HG02759 (cell line): ENCODE measurements around the gene ZNF280C.
"Not testable (repeated sequence)": the region's sequence is repeated elsewhere in the genome, so short reads cannot be mapped to it uniquely, and the experiment has no call there.

ENCODE experiments used
- ATAC-seq: cut with Tn5 transposase; IDR thresholded peaks from one replicate; pipeline ENCODE4 v1.9.1; 2021; ENCODE audit warnings: mild to moderate bottlenecking, moderate library complexity; ENCODE audit not compliant: unreplicated experiment

ZNF280C gene, protein sequence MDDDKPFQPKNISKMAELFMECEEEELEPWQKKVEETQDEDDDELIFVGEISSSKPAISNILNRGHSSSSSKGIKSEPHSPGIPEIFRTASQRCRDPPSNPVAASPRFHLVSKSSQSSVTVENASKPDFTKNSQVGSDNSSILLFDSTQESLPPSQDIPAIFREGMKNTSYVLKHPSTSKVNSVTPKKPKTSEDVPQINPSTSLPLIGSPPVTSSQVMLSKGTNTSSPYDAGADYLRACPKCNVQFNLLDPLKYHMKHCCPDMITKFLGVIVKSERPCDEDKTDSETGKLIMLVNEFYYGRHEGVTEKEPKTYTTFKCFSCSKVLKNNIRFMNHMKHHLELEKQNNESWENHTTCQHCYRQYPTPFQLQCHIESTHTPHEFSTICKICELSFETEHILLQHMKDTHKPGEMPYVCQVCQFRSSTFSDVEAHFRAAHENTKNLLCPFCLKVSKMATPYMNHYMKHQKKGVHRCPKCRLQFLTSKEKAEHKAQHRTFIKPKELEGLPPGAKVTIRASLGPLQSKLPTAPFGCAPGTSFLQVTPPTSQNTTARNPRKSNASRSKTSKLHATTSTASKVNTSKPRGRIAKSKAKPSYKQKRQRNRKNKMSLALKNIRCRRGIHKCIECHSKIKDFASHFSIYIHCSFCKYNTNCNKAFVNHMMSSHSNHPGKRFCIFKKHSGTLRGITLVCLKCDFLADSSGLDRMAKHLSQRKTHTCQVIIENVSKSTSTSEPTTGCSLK

DNA sequence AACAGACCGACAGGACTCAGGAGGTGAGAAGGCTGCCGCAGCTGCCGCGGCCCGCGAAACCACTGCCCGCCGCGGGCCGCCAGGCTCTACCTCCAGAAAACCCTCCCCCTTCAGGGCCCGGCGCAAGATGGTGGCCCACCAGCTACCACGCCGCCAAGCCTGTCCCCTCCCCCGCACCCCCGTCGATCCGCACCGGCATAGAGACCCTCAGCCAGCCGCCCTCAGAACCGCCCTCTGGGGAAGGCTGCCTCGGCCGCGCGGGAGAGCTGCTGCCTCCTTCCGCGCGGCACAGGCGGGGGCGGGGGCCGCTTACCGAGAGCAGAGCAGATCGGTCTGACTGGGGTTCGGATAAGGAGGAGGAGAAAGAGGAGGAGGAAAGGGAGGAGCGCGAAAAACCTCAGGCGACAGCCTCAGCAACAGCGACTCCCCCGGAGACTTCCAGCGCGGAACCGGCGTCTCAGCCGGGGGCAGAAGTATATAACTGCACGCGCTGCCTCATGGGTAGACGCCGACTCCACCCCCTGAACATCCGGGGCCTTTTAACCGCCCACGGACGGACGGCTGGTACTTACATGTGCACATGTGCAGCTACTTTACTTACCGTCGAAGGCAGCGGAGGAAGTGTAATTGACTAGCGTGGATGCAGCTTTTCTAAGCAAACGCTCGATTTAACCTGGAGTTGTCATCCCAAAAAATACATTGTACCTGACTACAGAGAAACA is at the start of gene ZNF280C:
TSS of gene ZNF280C (minus strand) at position 451 of the 722 bp plus-strand sequence. CDS start 8,450 bp downstream, outside the sequence.
- peak; percentile 96 for ATAC-seq

DNA sequence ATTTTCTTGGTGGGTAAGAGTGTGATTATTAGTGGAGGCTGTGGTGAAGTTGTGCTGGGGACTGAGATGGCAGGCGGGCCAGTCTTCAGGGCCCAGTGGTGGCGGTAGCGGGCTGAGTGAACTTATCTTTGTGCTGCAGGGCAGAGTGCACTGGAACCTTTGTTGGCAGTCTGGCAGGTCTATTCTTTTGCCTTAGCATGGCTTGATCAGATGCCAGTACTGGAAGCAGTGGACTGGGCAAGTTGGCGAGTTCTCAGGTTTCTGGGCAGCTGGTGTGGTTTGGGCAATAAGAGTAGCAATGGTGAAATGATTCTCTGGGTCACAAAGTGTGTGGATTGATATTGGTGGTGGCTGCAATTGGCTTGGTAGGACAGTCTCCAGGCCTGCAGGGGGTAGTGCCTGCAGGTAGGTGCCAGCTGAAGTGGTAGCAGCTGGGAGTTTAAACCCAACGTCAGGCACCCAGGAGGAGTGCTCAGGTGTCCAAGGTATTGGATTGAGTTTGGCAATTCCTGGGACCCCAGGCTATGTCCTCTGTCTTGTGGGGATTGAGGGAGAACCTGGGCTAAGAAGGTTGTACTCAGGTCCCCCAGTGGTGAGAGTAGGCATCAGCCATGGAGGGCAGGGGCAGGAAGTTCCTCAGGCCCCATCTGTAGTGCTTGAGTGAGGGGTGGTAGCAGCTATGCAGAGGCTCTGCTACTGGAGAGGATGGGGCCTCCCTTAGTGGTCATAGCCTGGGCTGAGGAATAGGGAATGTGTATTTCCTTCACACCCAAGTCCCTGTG is 36.1 kb upstream of the ZNF280C start:
- ATAC-seq: no peak

DNA sequence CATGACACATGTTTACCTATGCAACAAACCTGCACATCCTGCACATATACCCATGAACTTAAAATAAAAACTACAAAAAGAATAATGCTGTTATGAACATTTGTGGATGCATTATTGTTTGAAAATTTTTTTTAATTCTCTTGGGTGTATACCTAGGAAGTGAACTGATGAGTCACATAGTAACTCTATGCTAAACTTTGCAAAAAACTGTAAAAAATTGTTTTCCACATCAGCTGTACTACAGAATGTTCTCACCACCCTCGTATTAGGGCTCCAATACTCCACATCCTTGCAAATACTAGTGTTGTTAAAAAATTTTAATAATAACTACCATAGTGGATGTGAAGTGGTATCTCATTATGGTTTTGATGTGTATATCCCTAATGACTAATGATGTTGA is 33.3 kb upstream of the ZNF280C start:
- no peak for ATAC-seq

DNA sequence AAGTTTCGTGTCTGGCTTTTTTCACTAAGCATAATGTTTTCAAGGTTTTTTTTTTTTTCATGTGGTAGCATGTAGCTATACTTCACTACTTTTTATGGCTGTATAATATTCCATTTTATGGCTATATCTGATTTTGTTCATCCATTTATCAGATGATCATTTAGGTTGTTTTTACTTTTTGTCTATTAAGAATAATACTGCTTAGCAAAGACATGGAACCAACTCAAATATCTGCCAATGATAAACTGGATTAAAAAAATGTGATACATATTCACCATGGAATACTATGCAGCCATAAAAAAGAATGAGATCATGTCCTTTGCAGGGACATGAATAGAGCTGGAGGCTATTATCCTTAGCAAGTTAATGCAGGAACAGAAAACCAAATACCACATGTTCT is 32.7 kb upstream of the ZNF280C start:
- ATAC-seq: no peak

DNA sequence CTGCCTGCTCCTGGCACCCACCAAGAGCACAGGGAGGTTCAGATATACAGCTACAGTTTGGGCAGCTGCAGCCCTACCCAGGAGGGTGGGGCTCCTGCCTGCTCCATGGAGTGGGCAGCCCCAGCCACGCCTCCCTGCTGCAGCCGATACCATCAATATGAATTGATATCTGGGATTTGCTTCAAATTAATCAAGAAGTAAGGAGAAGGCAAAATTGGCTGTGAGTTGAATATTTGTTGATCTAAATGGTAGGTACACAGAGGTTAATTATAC is 31.2 kb upstream of the ZNF280C start:
- ATAC-seq: no peak

DNA sequence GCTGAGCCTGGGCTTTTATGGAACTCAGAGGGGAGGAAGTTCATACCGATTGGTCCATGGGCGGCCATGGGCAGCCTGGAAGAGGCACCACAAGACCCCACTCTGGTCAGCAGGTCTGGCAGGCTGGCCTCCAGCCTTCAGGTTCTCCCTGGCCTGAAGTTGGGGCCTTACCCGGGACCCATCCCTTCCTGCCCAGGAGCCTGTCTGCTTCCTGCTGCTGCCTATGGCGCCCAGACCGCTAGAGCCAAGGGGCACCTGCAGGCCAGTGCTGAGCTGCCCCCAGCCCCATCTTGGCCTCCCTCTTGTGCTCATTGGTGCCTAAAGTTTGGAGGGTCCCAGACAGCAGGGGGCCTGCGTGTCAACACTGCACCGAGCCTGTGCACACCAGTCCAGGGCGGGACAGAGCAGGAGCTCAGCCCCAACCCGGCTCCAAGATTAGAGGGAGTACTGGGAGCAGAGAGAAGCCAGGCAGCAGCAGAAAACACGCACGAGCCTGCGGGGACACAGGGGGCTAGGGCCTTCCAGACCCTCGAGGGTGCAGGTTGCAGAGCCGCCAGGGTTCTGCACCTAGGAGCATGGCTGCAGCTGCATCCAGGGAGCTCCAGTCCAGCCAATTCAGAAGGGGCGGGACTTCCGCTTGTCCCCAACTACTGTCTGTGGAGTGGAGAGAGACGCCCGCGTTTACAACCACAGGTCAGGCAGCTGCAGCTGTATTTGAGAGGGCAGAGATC is 30.7 kb upstream of the ZNF280C start:
- no peak for ATAC-seq

DNA sequence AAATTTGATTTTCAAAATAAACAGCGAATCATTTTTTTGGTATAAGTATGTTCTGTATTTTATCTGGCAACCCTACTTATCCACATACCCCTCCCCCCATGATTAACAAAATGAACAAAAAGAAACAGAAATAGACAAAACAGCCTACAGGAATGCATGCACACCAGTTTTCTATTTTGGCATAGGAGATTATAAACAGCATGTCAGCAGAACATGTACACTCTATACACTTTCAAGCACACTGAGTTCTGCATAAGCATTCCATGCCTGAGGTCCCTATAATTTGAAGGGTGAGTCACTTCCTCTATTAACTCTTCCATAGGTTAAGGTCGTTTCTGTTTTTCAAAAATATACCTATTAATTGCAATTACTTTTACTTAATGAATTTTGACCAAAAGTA is 28.0 kb upstream of the ZNF280C start:
- ATAC-seq: no peak

DNA sequence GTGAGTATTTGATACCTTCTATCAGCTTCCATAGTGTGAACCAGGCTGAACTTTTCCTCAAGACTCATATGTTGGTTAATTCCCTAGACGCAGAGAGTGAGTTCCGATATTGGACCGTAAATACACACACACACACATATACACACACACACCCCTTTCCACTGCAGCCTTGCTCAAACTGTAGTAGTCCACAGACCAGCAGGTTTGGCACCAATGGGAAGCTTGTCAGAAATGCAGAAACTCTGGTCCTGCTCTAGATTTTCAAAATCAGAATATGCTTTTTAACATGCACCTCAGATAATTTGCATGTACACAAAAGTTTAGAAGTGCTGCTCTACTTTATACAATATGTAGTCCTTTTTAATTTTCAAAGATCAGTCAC is 27.6 kb upstream of the ZNF280C start:
- no peak for ATAC-seq

DNA sequence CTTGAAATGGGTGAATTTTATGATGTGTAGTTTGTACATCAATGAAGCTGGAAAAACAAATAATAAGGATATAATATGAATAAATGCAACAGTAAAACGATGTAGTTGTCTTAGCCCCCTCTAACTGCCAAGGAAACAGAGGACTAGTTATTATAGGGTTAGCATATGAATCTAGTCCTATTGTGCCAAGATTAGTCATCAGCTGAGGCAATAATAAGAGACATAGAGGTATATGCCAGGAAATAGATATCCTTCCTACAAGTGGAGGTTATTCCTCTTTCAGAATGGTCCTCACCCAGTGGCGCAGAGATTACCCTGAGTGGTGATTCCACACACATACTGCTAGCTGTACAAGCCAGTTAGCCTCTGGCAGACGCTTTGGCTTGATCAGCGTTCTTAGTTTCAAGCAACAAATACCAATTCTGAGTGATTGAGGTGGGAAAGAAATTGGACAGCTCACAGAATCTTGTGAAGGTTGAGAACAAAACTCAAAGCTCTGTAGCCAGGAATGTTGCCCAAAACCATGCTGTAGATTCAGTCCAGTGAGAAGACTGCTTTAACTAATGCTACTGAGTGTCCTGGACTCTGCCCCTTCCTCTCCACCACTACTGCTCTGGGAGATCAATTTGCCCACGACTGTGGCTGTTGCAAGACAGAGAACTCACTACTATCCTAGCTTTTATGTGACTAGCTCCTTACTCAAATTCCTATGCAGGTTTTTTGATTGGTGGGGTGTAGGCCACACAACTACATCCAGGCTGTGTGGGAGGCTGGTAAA is 27.0 kb upstream of the ZNF280C start:
- ATAC-seq: no peak

DNA sequence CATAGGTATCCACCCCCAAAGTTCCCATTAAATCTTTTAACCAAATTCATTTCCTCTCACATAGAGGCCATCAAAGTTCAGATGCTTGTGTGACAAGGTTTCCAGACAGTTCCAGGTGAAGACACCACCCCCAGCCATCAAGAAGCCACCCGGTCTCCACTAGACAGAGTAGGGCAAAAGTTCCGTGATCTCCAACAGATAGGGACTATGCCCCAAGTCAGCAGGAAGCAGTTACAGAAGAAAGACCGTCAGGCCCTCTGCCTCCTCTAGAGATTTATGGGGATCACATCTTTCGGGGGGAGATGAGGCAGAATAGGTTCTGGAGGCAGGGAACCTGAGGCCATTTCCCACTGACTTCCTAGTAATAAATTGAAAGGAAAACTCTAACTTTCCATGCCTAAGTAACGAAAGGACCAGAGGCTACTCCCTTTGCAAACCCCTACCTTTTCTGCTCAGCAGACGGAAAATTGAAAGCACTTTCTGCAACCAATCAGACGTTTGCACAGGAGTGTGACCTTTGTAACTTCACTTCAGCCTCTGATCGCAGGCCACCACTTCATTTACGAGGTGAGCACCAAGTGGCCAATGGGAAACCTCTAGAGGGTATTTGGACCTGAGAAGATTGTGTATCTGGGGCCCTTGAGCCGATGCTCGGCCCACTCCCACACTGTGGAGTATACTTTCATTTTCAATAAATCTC is 18.5 kb upstream of the ZNF280C start:
- no peak for ATAC-seq

DNA sequence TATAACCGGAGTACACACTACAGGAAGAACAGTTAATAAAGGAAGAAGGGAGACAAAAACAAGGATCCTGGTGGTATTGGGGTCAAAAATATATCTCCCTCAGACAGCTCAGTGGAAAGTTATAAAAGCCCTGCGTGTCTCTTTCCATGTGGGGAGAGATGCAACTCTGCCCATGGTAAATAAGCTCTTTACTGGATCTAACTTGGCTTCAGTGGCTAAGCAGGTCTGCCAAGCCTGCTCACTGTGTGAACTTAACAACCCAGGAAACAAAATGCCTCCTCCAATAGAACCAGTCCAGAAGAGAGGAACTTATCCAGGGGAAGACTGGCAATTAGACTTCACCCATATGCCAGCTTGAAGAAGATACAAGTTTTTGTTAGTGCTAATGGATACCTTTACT is 17.0 kb upstream of the ZNF280C start:
- ATAC-seq: no peak

DNA sequence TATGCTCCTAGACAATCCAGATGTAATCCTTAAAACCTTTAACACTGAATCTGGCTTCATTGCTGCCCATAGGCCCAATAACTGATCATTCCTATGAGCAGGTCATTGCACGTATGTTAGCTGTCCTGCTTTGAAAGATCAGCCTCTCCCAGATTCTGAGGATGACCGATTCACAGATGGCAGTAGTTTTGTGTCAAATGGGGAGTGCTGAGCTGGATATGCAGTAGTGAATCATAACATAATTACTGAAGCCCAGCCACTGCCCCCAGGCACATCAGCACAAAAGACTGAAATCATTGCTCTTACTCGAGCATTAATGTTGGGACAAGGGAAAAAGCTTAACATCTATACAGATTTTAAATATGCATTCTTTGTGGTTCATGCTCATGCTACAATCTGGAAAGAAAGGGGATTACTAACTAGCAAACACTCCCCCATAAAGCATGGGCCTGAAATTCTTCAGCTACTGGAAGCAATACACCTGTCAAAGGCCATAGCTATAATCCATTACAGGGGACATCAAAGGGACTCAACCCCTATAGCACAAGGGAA is 16.4 kb upstream of the ZNF280C start:
- ATAC-seq: no peak

DNA sequence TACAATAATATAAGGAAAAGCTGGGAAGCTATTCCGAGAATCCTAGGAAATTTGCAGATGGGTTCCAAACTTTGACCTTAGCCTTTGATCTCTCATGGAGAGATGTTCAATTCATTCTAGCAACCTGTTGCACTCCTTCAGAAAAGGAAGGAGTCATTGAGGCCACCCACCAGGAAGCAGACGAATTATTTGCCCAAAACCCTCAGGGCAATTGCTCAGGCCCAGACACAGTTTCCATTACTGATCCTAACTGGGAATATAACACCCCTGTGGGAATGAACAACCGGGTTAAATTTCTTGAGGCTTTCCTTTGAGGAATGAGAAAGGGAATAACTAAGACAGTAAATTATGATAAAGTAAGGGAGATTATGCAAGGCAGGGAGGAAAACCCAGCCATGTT is 13.5 kb upstream of the ZNF280C start:
- no peak for ATAC-seq

DNA sequence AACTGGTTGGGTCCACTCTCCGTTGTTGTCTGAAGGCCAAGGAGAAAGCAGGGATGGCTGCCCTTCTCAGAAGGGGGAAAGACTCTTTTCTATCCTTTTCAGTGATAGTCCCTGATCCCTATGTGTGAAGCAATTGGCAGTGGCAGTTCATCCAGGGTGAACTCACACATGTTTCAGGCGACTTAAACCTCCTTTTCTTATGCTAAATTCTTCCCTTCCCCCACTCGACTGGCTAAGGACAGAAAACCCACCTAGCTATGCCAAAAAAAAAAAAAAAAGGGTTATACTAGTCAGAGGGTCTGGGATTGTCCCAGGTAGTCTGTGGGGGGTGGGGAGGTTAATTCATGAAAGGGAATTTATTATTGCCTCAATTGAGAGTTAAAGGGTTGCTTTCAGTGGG is 12.2 kb upstream of the ZNF280C start:
- ATAC-seq: no peak

DNA sequence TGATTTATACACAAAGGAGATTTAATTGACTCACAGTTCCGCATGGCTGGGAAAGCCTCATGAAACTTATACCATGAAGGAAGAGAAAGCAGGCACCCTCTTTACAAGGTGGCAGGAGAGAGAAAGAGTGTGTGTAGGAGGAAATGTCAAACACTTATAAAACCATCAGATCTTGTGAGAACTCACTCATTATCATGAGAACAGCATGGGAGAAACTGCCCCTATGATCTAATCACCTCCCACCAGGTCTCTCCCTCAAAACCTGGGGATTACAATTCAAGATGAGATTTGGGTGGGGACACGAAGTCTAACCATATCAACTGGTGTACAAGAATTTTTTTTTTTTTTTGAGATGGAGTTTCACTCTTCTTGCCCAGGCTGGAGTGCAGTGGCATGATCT is 3.6 kb upstream of the ZNF280C start:
- not testable (repeated sequence) for ATAC-seq

DNA sequence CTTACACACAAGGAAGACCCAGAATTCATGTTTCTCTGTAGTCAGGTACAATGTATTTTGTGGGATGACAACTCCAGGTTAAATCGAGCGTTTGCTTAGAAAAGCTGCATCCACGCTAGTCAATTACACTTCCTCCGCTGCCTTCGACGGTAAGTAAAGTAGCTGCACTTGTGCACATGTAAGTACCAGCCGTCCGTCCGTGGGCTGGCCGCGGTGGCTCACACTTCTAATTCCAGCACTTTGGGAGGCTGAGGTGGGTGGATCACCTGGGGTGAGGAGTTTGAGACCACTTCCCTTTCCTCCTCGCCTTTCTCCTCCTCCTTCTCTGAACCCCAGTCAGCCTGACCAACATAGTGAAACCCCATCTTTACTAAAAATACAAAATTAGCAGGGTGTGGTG is 692 bp upstream of the ZNF280C start:
- not testable (repeated sequence) for ATAC-seq

DNA sequence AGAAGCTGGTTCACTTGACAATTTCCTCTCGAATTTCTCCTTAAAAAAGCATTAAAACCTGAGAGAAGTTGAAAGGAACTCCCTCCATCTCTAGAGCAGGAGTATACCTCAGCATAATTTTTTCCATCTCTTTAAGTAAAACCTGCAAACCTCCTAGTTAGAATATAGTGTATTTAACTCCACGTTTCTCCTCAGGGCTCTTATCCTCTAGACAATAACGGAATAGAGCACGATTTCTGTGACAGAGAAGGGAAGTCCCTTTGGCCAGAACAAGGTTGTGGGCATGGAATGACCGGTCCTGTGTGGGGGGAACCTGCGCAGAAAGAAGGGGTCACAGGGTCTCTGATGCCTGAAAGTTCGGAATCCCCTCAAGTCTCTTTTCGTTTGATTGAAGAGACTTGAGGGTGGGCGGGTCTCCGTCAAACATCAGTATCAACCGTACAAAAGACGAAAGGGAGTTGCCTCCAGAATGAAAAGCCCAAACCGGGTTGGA is 697 bp downstream of the ZNF280C start:
- peak; percentile 14 for ATAC-seq

DNA sequence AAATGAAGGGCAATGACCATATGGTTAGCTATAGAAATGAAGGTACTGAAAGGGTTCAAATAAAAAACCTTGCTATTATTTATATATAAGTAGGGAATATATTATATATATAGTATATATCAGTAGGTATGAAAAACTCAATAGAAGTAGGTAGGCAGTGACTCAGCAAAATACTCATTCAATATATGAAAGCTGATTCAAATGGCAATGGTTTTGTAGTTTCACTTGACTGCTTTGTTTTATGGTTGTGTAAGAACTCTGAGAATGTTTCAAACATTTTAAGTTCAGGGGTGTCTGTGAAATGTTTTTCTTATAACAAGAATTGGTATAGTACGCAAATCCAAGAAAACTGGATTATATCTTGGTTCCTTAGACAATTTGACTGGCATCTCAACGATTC is 4.1 kb downstream of the ZNF280C start:
- no peak for ATAC-seq

DNA sequence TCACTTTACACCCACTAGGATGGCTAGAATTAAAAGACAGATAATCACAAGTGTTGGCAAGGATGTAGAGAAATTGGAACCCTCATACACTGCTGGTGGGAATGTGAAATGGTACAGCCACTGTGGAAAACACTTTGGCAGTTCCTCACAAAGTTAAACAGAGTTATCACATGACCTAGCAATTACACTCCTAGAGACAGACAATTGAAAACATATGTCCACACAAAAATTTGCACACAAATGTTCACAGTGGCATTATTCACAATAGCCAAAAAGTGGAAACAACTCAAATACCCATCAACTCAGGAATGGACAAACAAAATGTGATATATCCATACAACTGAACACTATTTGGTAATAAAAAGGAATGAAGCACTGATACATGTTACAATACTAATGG is 5.7 kb downstream of the ZNF280C start:
- no peak for ATAC-seq
